WTC11 (cell line): ENCODE results near the gene DNAH17. TPM values are rescaled to one million over a fixed set of nuclear protein-coding genes. Genes with fewer than 3 reads are reported as not detected.

Experiments used
- ATAC-seq: fragments of 200-7000 bp; cut with Tn5 transposase; 2 replicates; pipeline ENCODE4 v1.10.0; 2021; ENCODE audit warnings: mild to moderate bottlenecking, moderate library complexity
- CTCF ChIA-PET: fragments of 300-600 bp; sonication (Branson Sonifier 250); formaldehyde crosslinking; loops from one replicate; lab custom pipeline; 2021; ENCODE audit warnings: antibody characterized with exemption; lab: Charles Lee
- POLR2A ChIA-PET: fragments of 350-600 bp; sonication (Branson Sonifier 250); formaldehyde crosslinking; loops from one replicate; lab custom pipeline; 2021; ENCODE audit warnings: antibody characterized with exemption; lab: Charles Lee
- DNase-seq: peaks from one replicate; pipeline ENCODE4 v3.0.0; 2021; ENCODE audit warnings: low spot score
- H3K27ac Mint-ChIP-seq: 2 replicates; pipeline ENCODE4 v1.8.0; 2021; ENCODE audit warnings: mixed read lengths
- H3K27me3 Mint-ChIP-seq: 2 replicates; pipeline ENCODE4 v1.8.0; 2021; ENCODE audit warnings: low read depth, mild to moderate bottlenecking, moderate library complexity, mixed read lengths
- H3K36me3 Mint-ChIP-seq: 2 replicates; pipeline ENCODE4 v1.8.0; 2021; ENCODE audit warnings: mixed read lengths
- H3K4me1 Mint-ChIP-seq: 2 replicates; pipeline ENCODE4 v1.8.0; 2022; ENCODE audit warnings: mixed read lengths
- H3K4me3 Mint-ChIP-seq: 2 replicates; pipeline ENCODE4 v1.8.0; 2021; ENCODE audit warnings: mild to moderate bottlenecking, moderate library complexity, mixed read lengths
- H3K9me3 Mint-ChIP-seq: 2 replicates; pipeline ENCODE4 v1.8.0; 2021; ENCODE audit warnings: mixed read lengths
- CBFB ChIP-seq: sonication (generic); formaldehyde crosslinking; IDR thresholded peaks from 2 replicates; pipeline ENCODE4 v1.8.1; 2022; ENCODE audit warnings: mild to moderate bottlenecking, low read depth, missing genetic modification reagents
- CREM ChIP-seq: sonication (generic); formaldehyde crosslinking; IDR thresholded peaks from 2 replicates; pipeline ENCODE4 v1.8.1; 2022; ENCODE audit warnings: mild to moderate bottlenecking, missing genetic modification reagents, moderate library complexity
- E2F1 ChIP-seq: sonication (generic); formaldehyde crosslinking; IDR thresholded peaks from 2 replicates; pipeline ENCODE4 v1.8.0; 2022; ENCODE audit warnings: mild to moderate bottlenecking, missing genetic modification reagents
- E2F5 ChIP-seq: sonication (generic); formaldehyde crosslinking; IDR thresholded peaks from 2 replicates; pipeline ENCODE4 v1.8.1; 2022; ENCODE audit warnings: mild to moderate bottlenecking, moderate library complexity, missing genetic modification reagents
- EMX1 ChIP-seq: fragments of 250-450 bp; sonication (Bioruptor Pico); IDR thresholded peaks from 2 replicates; pipeline ENCODE4 v1.8.0; 2021; ENCODE audit warnings: mild to moderate bottlenecking
- GABPB1 ChIP-seq: sonication (generic); formaldehyde crosslinking; IDR thresholded peaks from 2 replicates; pipeline ENCODE4 v1.8.1; 2023; ENCODE audit warnings: mild to moderate bottlenecking, missing genetic modification reagents
- IRF2 ChIP-seq: sonication (generic); formaldehyde crosslinking; IDR thresholded peaks from 2 replicates; pipeline ENCODE4 v1.8.0; 2022; ENCODE audit warnings: low read depth, missing genetic modification reagents, borderline replicate concordance
- JAZF1 ChIP-seq: fragments of 250-450 bp; sonication (Bioruptor Pico); IDR thresholded peaks from 2 replicates; pipeline ENCODE4 v1.9.0; 2021; ENCODE audit warnings: moderate library complexity, mild to moderate bottlenecking, inconsistent platforms
- MAX ChIP-seq: sonication (generic); formaldehyde crosslinking; IDR thresholded peaks from 2 replicates; pipeline ENCODE4 v1.8.0; 2022; ENCODE audit warnings: mild to moderate bottlenecking, missing genetic modification reagents
- MXD4 ChIP-seq: fragments of 250-450 bp; sonication (Bioruptor Pico); IDR thresholded peaks from 2 replicates; pipeline ENCODE4 v1.8.0; 2021; ENCODE audit warnings: mild to moderate bottlenecking, moderate library complexity, borderline replicate concordance
- NFATC4 ChIP-seq: fragments of 250-450 bp; sonication (Bioruptor Pico); IDR thresholded peaks from 2 replicates; pipeline ENCODE4 v1.9.0; 2021; ENCODE audit warnings: mild to moderate bottlenecking
- NFYB ChIP-seq: sonication (generic); formaldehyde crosslinking; conservative IDR thresholded peaks from 2 replicates; pipeline ENCODE4 v1.8.0; 2022; ENCODE audit warnings: low read depth, missing genetic modification reagents
- PREB ChIP-seq: sonication (generic); formaldehyde crosslinking; IDR thresholded peaks from 2 replicates; pipeline ENCODE4 v1.8.1; 2022; ENCODE audit warnings: mild to moderate bottlenecking, missing genetic modification reagents, moderate library complexity, borderline replicate concordance
- RELA ChIP-seq: sonication (generic); formaldehyde crosslinking; IDR thresholded peaks from 2 replicates; pipeline ENCODE4 v1.8.1; 2022; ENCODE audit warnings: missing genetic modification reagents, mild to moderate bottlenecking, borderline replicate concordance
- RORB ChIP-seq: fragments of 250-450 bp; sonication (Bioruptor Pico); IDR thresholded peaks from 2 replicates; pipeline ENCODE4 v1.9.0; 2021; ENCODE audit warnings: mild to moderate bottlenecking
- SMAD3 ChIP-seq: sonication (generic); formaldehyde crosslinking; IDR thresholded peaks from 2 replicates; pipeline ENCODE4 v1.8.0; 2022; ENCODE audit warnings: missing genetic modification reagents, mild to moderate bottlenecking, borderline replicate concordance
- SMAD4 ChIP-seq: sonication (generic); formaldehyde crosslinking; IDR thresholded peaks from 2 replicates; pipeline ENCODE4 v1.8.0; 2022; ENCODE audit warnings: mild to moderate bottlenecking, missing genetic modification reagents
- SOX15 ChIP-seq: fragments of 250-450 bp; sonication (Bioruptor Pico); IDR thresholded peaks from 2 replicates; pipeline ENCODE4 v1.9.0; 2021; ENCODE audit warnings: mild to moderate bottlenecking
- USF1 ChIP-seq: sonication (generic); formaldehyde crosslinking; IDR thresholded peaks from 2 replicates; pipeline ENCODE4 v1.8.0; 2022; ENCODE audit warnings: mild to moderate bottlenecking, missing genetic modification reagents
- USF2 ChIP-seq: sonication (generic); formaldehyde crosslinking; IDR thresholded peaks from 2 replicates; pipeline ENCODE4 v1.8.1; 2023; ENCODE audit warnings: mild to moderate bottlenecking, missing genetic modification reagents, moderate library complexity
- ZNF671 ChIP-seq: fragments of 250-450 bp; sonication (Bioruptor Pico); IDR thresholded peaks from 2 replicates; pipeline ENCODE4 v1.8.0; 2021; ENCODE audit warnings: mild to moderate bottlenecking
- total RNA-seq: library from RNA; stranded (reverse); gene quantifications from 3 replicates; pipeline ENCODE4 v1.2.3, GENCODE V29; 2021

The DNAH17 gene
- total RNA-seq, 1 experiment from 2014 or later, result 0.87 TPM

GRCh38 chr17:78623541-78623940 is 46.3 kb upstream of the DNAH17 start:
- ChIA-PET POLR2A (no interaction called here), CTCF (no interaction called here)
- H3K27ac Mint-ChIP-seq, result no peak overlapping the region
- H3K36me3 Mint-ChIP-seq, result no peaks in the 10 kb centered on the region
- TF ChIP-seq CBFB (CRISPR knock-in tag), result no peak
- TF ChIP-seq RORB, result no peak
- TF ChIP-seq SMAD4 (CRISPR knock-in tag), result no peak
- no peak for TF ChIP-seq CREM (CRISPR knock-in tag)
- H3K9me3 Mint-ChIP-seq, result peaks cover 7% of the 10 kb centered on the region
- H3K4me3 Mint-ChIP-seq, result no peak overlapping the region
- no peaks in the 10 kb centered on the region for H3K27me3 Mint-ChIP-seq
- ATAC-seq (no peak), DNase-seq (no peak)
- H3K4me1 Mint-ChIP-seq, result no peaks in the 10 kb centered on the region

GRCh38 chr17:78622491-78623265 is 45.5 kb upstream of the DNAH17 start:
- H3K27ac Mint-ChIP-seq, result no peak overlapping the region; the same call in 1 of the 2 replicates
- no peaks in the 10 kb centered on the region for H3K36me3 Mint-ChIP-seq
- peaks cover 12% of the 10 kb centered on the region for H3K9me3 Mint-ChIP-seq
- H3K4me1 Mint-ChIP-seq, result no peaks in the 10 kb centered on the region
- TF ChIP-seq EMX1 (CRISPR knock-in tag) (no peak), JAZF1 (no peak), GABPB1 (CRISPR knock-in tag) (no peak), NFATC4 (CRISPR knock-in tag) (no peak), NFYB (CRISPR knock-in tag) (no peak), SOX15 (no peak), CREM (CRISPR knock-in tag) (no peak), ZNF671 (CRISPR knock-in tag) (no peak), USF1 (CRISPR knock-in tag) (no peak), E2F1 (CRISPR knock-in tag) (no peak), MAX (CRISPR knock-in tag) (no peak), USF2 (no peak), E2F5 (CRISPR knock-in tag) (no peak), SMAD3 (CRISPR knock-in tag) (no peak), PREB (CRISPR knock-in tag) (no peak), IRF2 (CRISPR knock-in tag) (no peak), CBFB (CRISPR knock-in tag) (no peak), RELA (no peak), MXD4 (CRISPR knock-in tag) (no peak)
- H3K27me3 Mint-ChIP-seq, result no peaks in the 10 kb centered on the region
- no peak overlapping the region for H3K4me3 Mint-ChIP-seq
- ChIA-PET POLR2A (no interaction called here), CTCF (no interaction called here)
- ATAC-seq, result no peak
- no peak for DNase-seq
